ENCODE measurements around the gene OPRM1.

GRCh38 chr6:153994811-153995210, 44.2 kb upstream of the OPRM1 start:
- no peak for TF ChIP-seq CTCF (IDR thresholded peaks at IDR 0.05; ENCODE audit: low read depth, low read length, missing input control)
- no peak for TF ChIP-seq YY1 (IDR thresholded peaks at IDR 0.05)
- no peak for TF ChIP-seq GABPA (IDR thresholded peaks at IDR 0.05 in 1 of 2, conservative IDR thresholded peaks at IDR 0.05 in 1 of 2)
- TF ChIP-seq FOXA1 (IDR thresholded peaks at IDR 0.05): no peak
- no peak for TF ChIP-seq RAD21 (IDR thresholded peaks at IDR 0.05)
- TF ChIP-seq ATF3 (IDR thresholded peaks at IDR 0.05): no peak
- TF ChIP-seq REST (IDR thresholded peaks at IDR 0.05): no peak
- no peak for TF ChIP-seq JUND (IDR thresholded peaks at IDR 0.05)
- no peak for TF ChIP-seq MAX (IDR thresholded peaks at IDR 0.05)
- no peak for TF ChIP-seq SP1 (IDR thresholded peaks at IDR 0.05)

All from liver (tissue), 3 donors.